ENCODE results near the gene CACNA2D2.

Gene CACNA2D2

GRCh38 chr3:50414616-50415015, 88.8 kb downstream of the CACNA2D2 start:
- no peaks in the 10 kb centered on the region for H3K27me3 ChIP-seq (ENCODE audit: insufficient read depth, poor library complexity, severe bottlenecking)
- DNase-seq (ENCODE audit: low read depth in 1 of 2, low spot score in 1 of 2) = no peak
- no peak for TF ChIP-seq GABPA (IDR thresholded peaks at IDR 0.05; ENCODE audit: low read depth)
- TF ChIP-seq REST (IDR thresholded peaks at IDR 0.05; ENCODE audit: insufficient replicate concordance, low read depth) = no peak
- TF ChIP-seq SPI1 (IDR thresholded peaks at IDR 0.05; ENCODE audit: borderline replicate concordance, low read depth) = no peak
- TF ChIP-seq POLR2AphosphoS5 (IDR thresholded peaks at IDR 0.05; ENCODE audit: low read depth) = no peak
- TF ChIP-seq CTCF (IDR thresholded peaks at IDR 0.05; ENCODE audit: insufficient read depth, low read length) = no peak

GRCh38 chr3:50412231-50412754, 91.1 kb downstream of the CACNA2D2 start:
- Histone ChIP-seq H3K27me3 (ENCODE audit: insufficient read depth, poor library complexity, severe bottlenecking) (no peaks in the 10 kb centered on the region), H3K27ac (replicated peaks) (no peak overlapping the region), H3K4me3 (replicated peaks; ENCODE audit: insufficient read depth, low read length) (no peak overlapping the region)
- TF ChIP-seq REST (IDR thresholded peaks at IDR 0.05; ENCODE audit: insufficient replicate concordance, low read depth) (no peak), SPI1 (IDR thresholded peaks at IDR 0.05; ENCODE audit: borderline replicate concordance, low read depth) (no peak), GABPA (IDR thresholded peaks at IDR 0.05; ENCODE audit: low read depth) (no peak), CTCF (IDR thresholded peaks at IDR 0.05; ENCODE audit: insufficient read depth, low read length) (no peak), POLR2AphosphoS5 (IDR thresholded peaks at IDR 0.05; ENCODE audit: low read depth) (no peak)
- no peak for DNase-seq (ENCODE audit: low read depth in 1 of 2, low spot score in 1 of 2)

More at GRCh38 chr3:50414616-50415015, 88.8 kb downstream of the CACNA2D2 start:
- no peak overlapping the region for H3K4me3 ChIP-seq (replicated peaks; ENCODE audit: insufficient read depth, low read length)
- H3K27ac ChIP-seq (replicated peaks) = no peak overlapping the region

GRCh38 chr3:50411229-50411628, 92.2 kb downstream of the CACNA2D2 start:
- TF ChIP-seq CTCF (IDR thresholded peaks at IDR 0.05; ENCODE audit: insufficient read depth, low read length) (no peak), SPI1 (IDR thresholded peaks at IDR 0.05; ENCODE audit: borderline replicate concordance, low read depth) (no peak), POLR2AphosphoS5 (IDR thresholded peaks at IDR 0.05; ENCODE audit: low read depth) (no peak), GABPA (IDR thresholded peaks at IDR 0.05; ENCODE audit: low read depth) (no peak), REST (IDR thresholded peaks at IDR 0.05; ENCODE audit: insufficient replicate concordance, low read depth) (no peak)
- Histone ChIP-seq H3K4me3 (replicated peaks; ENCODE audit: insufficient read depth, low read length) (no peak overlapping the region), H3K27ac (replicated peaks) (no peak overlapping the region), H3K27me3 (ENCODE audit: insufficient read depth, poor library complexity, severe bottlenecking) (no peaks in the 10 kb centered on the region)
- no peak for DNase-seq (ENCODE audit: low read depth in 1 of 2, low spot score in 1 of 2)
